IPS-20b (cell line): Measurements from ENCODE around the gene NOC4L.
"Not testable (repeated sequence)": the region's sequence is repeated elsewhere in the genome, so short reads cannot be mapped to it uniquely, and the experiment has no call there.

ENCODE experiments used
- H3K27ac ChIP-seq: one replicate; pipeline ENCODE4 v1.5.1; 2013; ENCODE audit warnings: low read length
- H3K27me3 ChIP-seq: 2 replicates; pipeline ENCODE4 v1.6.1; 2013; ENCODE audit warnings: mild to moderate bottlenecking, low read length, inconsistent platforms; ENCODE audit not compliant: insufficient read depth
- H3K36me3 ChIP-seq: 2 replicates; pipeline ENCODE4 v1.6.1; 2013; ENCODE audit warnings: low read depth, mild to moderate bottlenecking, inconsistent platforms, low read length, moderate library complexity; ENCODE audit not compliant: insufficient read depth
- H3K4me1 ChIP-seq: 2 replicates; pipeline ENCODE4 v1.6.1; 2013; ENCODE audit warnings: mild to moderate bottlenecking, control low read depth, inconsistent platforms, low read length, moderate library complexity; ENCODE audit not compliant: insufficient read depth
- H3K4me3 ChIP-seq: 2 replicates; pipeline ENCODE4 v1.5.1; 2013; ENCODE audit warnings: mild to moderate bottlenecking, low read length, inconsistent platforms
- H3K9ac ChIP-seq: 2 replicates; pipeline ENCODE4 v1.6.1; 2013; ENCODE audit warnings: low read depth, mild to moderate bottlenecking, inconsistent platforms, low read length, moderate library complexity
- H3K9me3 ChIP-seq: 2 replicates; pipeline ENCODE4 v1.6.1; 2013; ENCODE audit warnings: mild to moderate bottlenecking, low read depth, low read length, inconsistent platforms; ENCODE audit not compliant: insufficient read depth

The NOC4L gene

DNA sequence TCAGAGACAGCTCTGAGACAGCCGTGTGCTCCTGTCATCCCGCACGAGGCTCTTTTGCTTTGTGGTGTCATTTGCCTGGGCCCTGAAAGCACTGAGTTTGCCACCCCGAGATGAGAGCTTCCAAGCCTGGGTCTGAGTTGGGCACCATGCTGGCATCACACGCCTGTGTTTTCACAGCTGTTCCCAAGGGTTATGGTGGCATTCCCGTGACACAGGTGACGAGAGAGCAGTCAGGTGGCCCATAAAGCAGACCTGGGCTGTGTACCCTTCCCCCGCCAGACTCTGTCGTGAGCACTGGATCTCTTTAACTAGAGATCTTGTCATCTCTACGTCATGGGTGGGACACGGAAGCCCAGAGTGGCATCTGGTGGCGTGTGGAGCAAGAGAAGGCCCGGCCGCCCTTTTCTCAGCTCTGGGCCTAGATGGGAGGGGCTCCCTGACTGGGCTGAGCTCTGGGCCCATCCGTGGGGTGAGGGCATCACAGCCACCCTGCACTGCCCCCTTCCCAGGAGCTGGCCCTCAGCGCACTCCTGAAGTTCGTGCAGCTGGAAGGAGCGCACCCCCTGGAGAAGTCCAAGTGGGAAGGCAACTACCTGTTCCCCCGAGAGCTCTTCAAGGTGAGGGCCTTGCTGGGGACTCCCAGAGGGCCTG, 2.6 kb downstream of the NOC4L start:
- Histone ChIP-seq H3K27ac (no peak overlapping the region), H3K36me3 (peaks cover 27% of the 10 kb centered on the region), H3K9ac (no peak overlapping the region), H3K9me3 (peaks cover 4% of the 10 kb centered on the region), H3K4me3 (no peak overlapping the region), H3K27me3 (no peaks in the 10 kb centered on the region), H3K4me1 (peaks cover 7% of the 10 kb centered on the region; the same call in 1 of the 2 replicates)

DNA sequence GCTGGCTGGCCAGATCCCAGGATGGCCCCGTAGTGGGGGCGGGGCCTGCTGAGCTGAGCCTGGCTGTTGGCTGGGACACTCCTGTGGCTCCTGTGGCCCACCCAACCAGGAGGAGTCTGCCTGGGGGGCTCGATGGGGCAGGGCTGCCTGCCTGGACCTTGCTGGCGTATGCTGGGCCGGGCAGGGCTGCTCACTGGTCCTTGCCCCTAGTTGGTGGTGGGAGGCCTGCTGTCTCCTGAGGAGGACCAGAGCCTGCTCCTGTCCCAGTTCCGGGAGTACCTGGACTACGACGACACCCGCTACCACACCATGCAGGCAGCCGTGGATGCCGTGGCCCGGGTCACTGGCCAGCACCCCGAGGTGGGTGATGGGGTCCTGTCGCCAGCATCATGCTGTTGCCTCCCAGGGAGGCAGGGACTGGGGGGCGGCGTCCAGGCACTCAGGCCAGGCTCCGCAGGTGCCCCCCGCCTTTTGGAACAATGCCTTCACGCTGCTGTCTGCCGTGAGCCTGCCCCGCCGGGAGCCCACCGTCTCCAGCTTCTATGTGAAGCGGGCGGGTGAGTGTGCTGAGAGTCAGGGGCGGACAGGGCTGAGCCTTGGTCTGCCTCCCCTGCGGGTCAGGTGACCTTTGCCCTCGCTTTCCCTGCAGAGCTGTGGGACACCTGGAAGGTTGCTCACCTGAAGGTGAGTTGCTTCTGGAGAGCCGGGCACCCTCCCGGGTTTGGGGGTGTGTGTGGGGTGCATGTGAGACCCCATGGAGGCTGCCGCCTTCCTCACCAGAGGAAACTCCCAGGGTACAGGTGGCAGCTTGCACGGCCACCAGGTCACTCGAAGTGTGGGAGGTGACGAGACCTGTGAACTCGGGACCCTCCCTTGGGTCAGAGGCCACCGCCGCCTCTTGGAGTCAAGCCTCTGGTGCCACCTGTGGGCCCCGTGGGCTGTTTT, 3.4 kb downstream of the NOC4L start:
- Histone ChIP-seq H3K4me1 (peaks cover 7% of the 10 kb centered on the region; the same call in 1 of the 2 replicates), H3K27me3 (no peaks in the 10 kb centered on the region), H3K4me3 (no peak overlapping the region), H3K9ac (no peak overlapping the region), H3K36me3 (peaks cover 19% of the 10 kb centered on the region), H3K27ac (no peak overlapping the region), H3K9me3 (peaks cover 4% of the 10 kb centered on the region)

GRCh38 chr12:132148368-132149045, 4.2 kb downstream of the NOC4L start:
- Histone ChIP-seq H3K4me3 (no peak overlapping the region), H3K27me3 (no peaks in the 10 kb centered on the region), H3K27ac (no peak overlapping the region), H3K36me3 (peaks cover 19% of the 10 kb centered on the region), H3K9me3 (peaks cover 4% of the 10 kb centered on the region), H3K9ac (no peak overlapping the region), H3K4me1 (0 out of 2 replicates have a peak, but pooled peaks cover 4% of the 10 kb centered on the region)

GRCh38 chr12:132149526-132149925, 5.3 kb downstream of the NOC4L start:
- peaks cover 19% of the 10 kb centered on the region for H3K36me3 ChIP-seq
- H3K9ac ChIP-seq, H3K4me3 ChIP-seq, H3K4me1 ChIP-seq, H3K9me3 ChIP-seq, H3K27ac ChIP-seq, H3K27me3 ChIP-seq: not testable (repeated sequence)

DNA sequence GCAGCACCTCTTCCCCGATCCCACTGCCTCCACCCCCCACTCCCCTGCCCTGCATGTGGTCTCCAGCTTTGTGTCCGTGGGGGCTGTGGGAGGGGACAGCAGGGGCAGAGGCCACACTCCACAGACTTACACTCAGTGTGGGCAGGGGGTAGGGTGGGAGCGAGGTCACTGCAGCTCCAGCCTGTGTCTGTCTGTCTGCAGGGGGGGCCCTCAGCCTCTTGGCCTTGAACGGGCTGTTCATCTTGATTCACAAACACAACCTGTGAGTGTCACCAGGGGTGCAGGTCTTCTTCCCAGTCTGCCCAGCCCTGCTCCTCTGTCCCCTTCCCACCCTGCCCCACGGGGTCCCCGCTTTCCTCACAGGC, 6.5 kb downstream of the NOC4L start:
- Histone ChIP-seq H3K4me3 (no peak overlapping the region), H3K27ac (no peak overlapping the region), H3K36me3 (peaks cover 20% of the 10 kb centered on the region), H3K9me3 (peaks cover 4% of the 10 kb centered on the region), H3K9ac (no peak overlapping the region), H3K4me1 (no peaks in the 10 kb centered on the region), H3K27me3 (no peaks in the 10 kb centered on the region; the same call in 1 of the 2 replicates)

DNA sequence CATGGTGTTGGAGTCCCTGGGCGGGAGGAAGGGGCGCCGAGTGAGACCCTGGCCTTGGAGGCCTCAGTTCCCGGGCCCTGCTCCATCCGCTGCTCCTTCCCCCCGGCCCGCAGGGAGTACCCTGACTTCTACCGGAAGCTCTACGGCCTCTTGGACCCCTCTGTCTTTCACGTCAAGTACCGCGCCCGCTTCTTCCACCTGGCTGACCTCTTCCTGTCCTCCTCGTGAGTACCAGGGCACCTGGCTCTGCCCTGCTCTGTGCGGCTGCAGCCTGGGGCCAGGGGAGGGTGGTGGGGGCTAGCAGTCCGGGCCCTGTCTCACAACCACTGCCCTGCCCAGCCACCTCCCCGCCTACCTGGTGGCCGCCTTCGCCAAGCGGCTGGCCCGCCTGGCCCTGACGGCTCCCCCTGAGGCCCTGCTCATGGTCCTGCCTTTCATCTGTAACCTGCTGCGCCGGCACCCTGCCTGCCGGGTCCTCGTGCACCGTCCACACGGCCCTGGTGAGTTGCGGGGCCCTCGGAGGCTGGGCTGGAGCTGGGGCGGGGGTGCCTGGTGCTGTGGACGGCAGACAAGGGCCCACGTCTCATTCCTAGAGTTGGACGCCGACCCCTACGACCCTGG, 7.0 kb downstream of the NOC4L start:
- Histone ChIP-seq H3K9me3 (peaks cover 8% of the 10 kb centered on the region), H3K27ac (no peak overlapping the region), H3K4me1 (no peaks in the 10 kb centered on the region), H3K4me3 (no peak overlapping the region), H3K9ac (no peak overlapping the region), H3K36me3 (peaks cover 22% of the 10 kb centered on the region), H3K27me3 (no peaks in the 10 kb centered on the region; the same call in 1 of the 2 replicates)

GRCh38 chr12:132151766-132152410, 7.6 kb downstream of the NOC4L start:
- Histone ChIP-seq H3K36me3 (peaks cover 22% of the 10 kb centered on the region), H3K4me3 (no peak overlapping the region), H3K9me3 (peaks cover 14% of the 10 kb centered on the region), H3K27ac (no peak overlapping the region), H3K9ac (no peak overlapping the region), H3K4me1 (no peaks in the 10 kb centered on the region), H3K27me3 (no peaks in the 10 kb centered on the region; the same call in 1 of the 2 replicates)

DNA sequence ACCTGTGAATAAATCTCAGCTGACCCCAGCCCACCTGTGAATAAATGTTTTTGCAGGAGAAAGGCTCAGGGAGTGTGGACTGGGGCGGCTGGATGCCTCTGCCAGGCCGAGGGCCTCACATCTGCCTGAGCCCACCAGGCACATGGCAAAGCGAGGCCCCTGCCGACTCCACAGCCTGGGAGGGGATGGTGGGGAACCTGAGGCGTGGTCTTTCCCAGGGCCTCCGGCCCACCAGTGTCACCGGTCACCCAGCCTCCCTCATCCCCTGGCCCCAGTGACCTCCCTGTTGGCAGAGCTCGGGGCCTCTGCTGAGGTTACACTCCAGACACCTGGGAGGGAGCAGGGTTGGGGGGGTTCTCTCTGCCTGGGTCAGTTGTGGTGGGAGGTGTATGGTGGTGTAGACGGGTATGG, 8.2 kb downstream of the NOC4L start:
- Histone ChIP-seq H3K27me3 (no peaks in the 10 kb centered on the region; the same call in 1 of the 2 replicates), H3K9ac (no peak overlapping the region), H3K4me1 (no peaks in the 10 kb centered on the region), H3K27ac (no peak overlapping the region), H3K9me3 (peaks cover 18% of the 10 kb centered on the region), H3K4me3 (no peak overlapping the region), H3K36me3 (peaks cover 25% of the 10 kb centered on the region)

DNA sequence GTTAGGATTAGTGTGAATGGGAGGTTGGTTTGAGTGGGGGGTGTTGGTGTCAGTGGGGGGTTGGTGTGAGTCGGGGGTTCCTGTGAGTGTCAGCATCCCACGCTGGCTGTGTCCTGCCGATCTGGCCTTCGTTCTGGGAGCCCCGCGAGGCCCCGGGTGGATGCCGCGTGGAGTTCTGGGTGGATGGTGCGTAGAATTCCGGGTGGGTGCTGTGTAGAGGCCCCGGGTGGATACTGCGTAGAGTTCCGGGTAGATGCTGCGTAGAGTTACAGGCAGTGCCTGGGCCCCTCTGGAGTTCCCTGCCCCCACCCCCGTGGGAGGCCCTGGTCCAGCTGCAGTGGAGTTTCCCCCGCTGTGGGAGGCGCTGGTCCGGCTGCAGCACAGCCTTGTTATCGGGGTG, 8.7 kb downstream of the NOC4L start:
- no peak overlapping the region for H3K4me3 ChIP-seq
- H3K36me3 ChIP-seq = peaks cover 27% of the 10 kb centered on the region
- no peak overlapping the region for H3K27ac ChIP-seq
- H3K4me1 ChIP-seq = no peaks in the 10 kb centered on the region
- no peak overlapping the region for H3K9ac ChIP-seq
- no peaks in the 10 kb centered on the region; the same call in 1 of the 2 replicates for H3K27me3 ChIP-seq
- H3K9me3 ChIP-seq = peaks cover 18% of the 10 kb centered on the region

GRCh38 chr12:132153501-132154340, 9.5 kb downstream of the NOC4L start:
- Histone ChIP-seq H3K27ac (no peak overlapping the region), H3K4me1 (no peaks in the 10 kb centered on the region), H3K36me3 (peaks cover 31% of the 10 kb centered on the region), H3K4me3 (no peak overlapping the region), H3K27me3 (no peaks in the 10 kb centered on the region; the same call in 1 of the 2 replicates), H3K9ac (no peak overlapping the region), H3K9me3 (peaks cover 18% of the 10 kb centered on the region)
